Immature natural killer cell (primary cell): Measurements from ENCODE around the gene COL2A1. TPM values are rescaled to one million over a fixed set of nuclear protein-coding genes. Genes with fewer than 3 reads are reported as not detected.

Experiments used
- DNase-seq, 3 donors: peaks; one replicate each; pipeline ENCODE4 v3.0.0; 2022; ENCODE audit warnings: mixed read lengths in 1 of 3
- H3K27ac Mint-ChIP-seq, 6 donors: one replicate each; pipeline ENCODE4 v1.8.0; 2020; ENCODE audit warnings: mixed read lengths in 6 of 6, mild to moderate bottlenecking in 5 of 6, inconsistent platforms in 4 of 6, moderate library complexity in 3 of 6
- H3K27me3 Mint-ChIP-seq, 3 donors: one replicate each; pipeline ENCODE4 v1.8.0; 2020 to 2021; ENCODE audit warnings: low read depth in 3 of 3, mild to moderate bottlenecking in 3 of 3, mixed read lengths in 3 of 3, moderate library complexity in 3 of 3, inconsistent platforms in 1 of 3
- H3K36me3 Mint-ChIP-seq, 3 donors: one replicate each; pipeline ENCODE4 v1.8.0; 2020; ENCODE audit warnings: mixed read lengths in 3 of 3, inconsistent platforms in 2 of 3, mild to moderate bottlenecking in 2 of 3
- H3K4me1 Mint-ChIP-seq, 2 donors: one replicate each; pipeline ENCODE4 v1.8.0; 2020; ENCODE audit warnings: inconsistent platforms in 2 of 2, mild to moderate bottlenecking in 2 of 2, mixed read lengths in 2 of 2, moderate library complexity in 1 of 2
- H3K4me3 Mint-ChIP-seq, 5 donors: one replicate each; pipeline ENCODE4 v1.8.0; 2020; ENCODE audit warnings: mild to moderate bottlenecking in 5 of 5, mixed read lengths in 5 of 5, inconsistent platforms in 3 of 5, moderate library complexity in 3 of 5
- H3K9me3 Mint-ChIP-seq, 6 donors: one replicate each; pipeline ENCODE4 v1.8.0; 2020; ENCODE audit warnings: mild to moderate bottlenecking in 6 of 6, mixed read lengths in 6 of 6, inconsistent platforms in 4 of 6, moderate library complexity in 3 of 6
- polyA plus RNA-seq, 3 donors: library from polyadenylated mRNA; unstranded; fragments of 300-500 nt; fragmentation: Illumina TruSeq; gene quantifications; one replicate each; pipeline ENCODE4 v1.2.3, GENCODE V29; 2021

COL2A1 gene
- polyA plus RNA-seq, 3 donors from 2014 or later: not detected

- Mint-ChIP-seq H3K27ac (no peak overlapping the region), H3K9me3 (no peaks in the 10 kb centered on the region), H3K36me3 (no peaks in the 10 kb centered on the region), H3K27me3 (peaks cover 0 to 4% (median 3%) of the 10 kb centered on the region in 3 donors), H3K4me1 (peaks cover 0 to 4% of the 10 kb centered on the region in 2 donors), H3K4me3 (no peak overlapping the region)
- DNase-seq: no peak
Measured at GRCh38 chr12:48037267-48037915, 33.1 kb upstream of the COL2A1 start.

- Mint-ChIP-seq H3K4me3 (no peak overlapping the region), H3K9me3 (no peaks in the 10 kb centered on the region), H3K36me3 (no peaks in the 10 kb centered on the region), H3K27me3 (peaks cover 0 to 4% (median 3%) of the 10 kb centered on the region in 3 donors), H3K27ac (no peak overlapping the region), H3K4me1 (peaks cover 0 to 4% of the 10 kb centered on the region in 2 donors)
- no peak for DNase-seq
Measured at GRCh38 chr12:48036818-48037217, 32.5 kb upstream of the COL2A1 start.

GRCh38 chr12:48034835-48035805 is 30.8 kb upstream of the COL2A1 start:
- H3K27ac Mint-ChIP-seq: no peak overlapping the region

GRCh38 chr12:48033451-48033850 is 29.2 kb upstream of the COL2A1 start:
- H3K9me3 Mint-ChIP-seq: no peaks in the 10 kb centered on the region
- H3K27ac Mint-ChIP-seq: no peak overlapping the region
- H3K36me3 Mint-ChIP-seq: no peaks in the 10 kb centered on the region
- no peak overlapping the region for H3K4me3 Mint-ChIP-seq
- peaks cover 0 to 7% (median 2%) of the 10 kb centered on the region in 3 donors for H3K27me3 Mint-ChIP-seq
- H3K4me1 Mint-ChIP-seq: peaks cover 0 to 4% of the 10 kb centered on the region in 2 donors
- DNase-seq: no peak

More at GRCh38 chr12:48034835-48035805, 30.8 kb upstream of the COL2A1 start:
- Mint-ChIP-seq H3K9me3 (no peaks in the 10 kb centered on the region), H3K4me1 (peaks cover 0 to 4% of the 10 kb centered on the region in 2 donors), H3K27me3 (peaks cover 0 to 4% (median 3%) of the 10 kb centered on the region in 3 donors), H3K36me3 (no peaks in the 10 kb centered on the region), H3K4me3 (no peak overlapping the region)
- DNase-seq: no peak

GRCh38 chr12:48032597-48032996 is 28.3 kb upstream of the COL2A1 start:
- no peaks in the 10 kb centered on the region for H3K9me3 Mint-ChIP-seq
- no peak overlapping the region for H3K4me3 Mint-ChIP-seq

GRCh38 chr12:48031135-48031960 is 27.1 kb upstream of the COL2A1 start:
- no peak for DNase-seq
- H3K4me1 Mint-ChIP-seq: no peaks in the 10 kb centered on the region
- no peak overlapping the region for H3K27ac Mint-ChIP-seq
- no peaks in the 10 kb centered on the region for H3K9me3 Mint-ChIP-seq
- no peaks in the 10 kb centered on the region for H3K36me3 Mint-ChIP-seq
- no peak overlapping the region for H3K4me3 Mint-ChIP-seq
- peaks cover 0 to 8% (median 0%) of the 10 kb centered on the region in 3 donors for H3K27me3 Mint-ChIP-seq

More at GRCh38 chr12:48032597-48032996, 28.3 kb upstream of the COL2A1 start:
- Mint-ChIP-seq H3K27ac (no peak overlapping the region), H3K4me1 (no peaks in the 10 kb centered on the region), H3K36me3 (no peaks in the 10 kb centered on the region), H3K27me3 (peaks cover 0 to 7% (median 0%) of the 10 kb centered on the region in 3 donors)
- no peak for DNase-seq

- Mint-ChIP-seq H3K36me3 (no peaks in the 10 kb centered on the region), H3K4me3 (no peak overlapping the region), H3K4me1 (no peaks in the 10 kb centered on the region), H3K27me3 (peaks cover 0 to 10% (median 0%) of the 10 kb centered on the region in 3 donors), H3K9me3 (no peaks in the 10 kb centered on the region), H3K27ac (no peak overlapping the region)
- no peak for DNase-seq
Measured at GRCh38 chr12:48030173-48030650, 25.9 kb upstream of the COL2A1 start.

- Mint-ChIP-seq H3K4me3 (no peak overlapping the region), H3K9me3 (no peaks in the 10 kb centered on the region), H3K36me3 (no peaks in the 10 kb centered on the region), H3K27me3 (peaks cover 0 to 10% (median 2%) of the 10 kb centered on the region in 3 donors), H3K27ac (no peak overlapping the region), H3K4me1 (no peaks in the 10 kb centered on the region)
- DNase-seq: no peak
Measured at GRCh38 chr12:48029491-48030172, 25.4 kb upstream of the COL2A1 start.

GRCh38 chr12:48028541-48029431 is 24.5 kb upstream of the COL2A1 start:
- H3K4me3 Mint-ChIP-seq: no peak overlapping the region
- H3K27ac Mint-ChIP-seq: no peak overlapping the region
- H3K27me3 Mint-ChIP-seq: peaks cover 0 to 10% (median 2%) of the 10 kb centered on the region in 3 donors
- H3K4me1 Mint-ChIP-seq: no peaks in the 10 kb centered on the region
- H3K9me3 Mint-ChIP-seq: no peaks in the 10 kb centered on the region
- H3K36me3 Mint-ChIP-seq: no peaks in the 10 kb centered on the region
- DNase-seq: no peak

- H3K4me1 Mint-ChIP-seq: no peaks in the 10 kb centered on the region
- H3K4me3 Mint-ChIP-seq: no peak overlapping the region
- no peaks in the 10 kb centered on the region for H3K9me3 Mint-ChIP-seq
- H3K27me3 Mint-ChIP-seq: peaks cover 4 to 7% (median 4%) of the 10 kb centered on the region in 3 donors
- DNase-seq: no peak
- no peak overlapping the region for H3K27ac Mint-ChIP-seq
- H3K36me3 Mint-ChIP-seq: no peaks in the 10 kb centered on the region
Measured at GRCh38 chr12:48027183-48028002, 23.1 kb upstream of the COL2A1 start.

- Mint-ChIP-seq H3K4me1 (no peaks in the 10 kb centered on the region), H3K9me3 (no peaks in the 10 kb centered on the region), H3K27ac (no peak overlapping the region), H3K27me3 (peaks cover 7 to 10% (median 8%) of the 10 kb centered on the region in 3 donors), H3K36me3 (no peaks in the 10 kb centered on the region), H3K4me3 (no peak overlapping the region)
- DNase-seq: no peak
Measured at GRCh38 chr12:48026060-48026827, 22.0 kb upstream of the COL2A1 start.
